Stimulated activated CD8-positive, alpha-beta memory T cell treated with anti-CD3 and anti-CD28 coated beads, Interleukin-4, amount 100 ng/mL, for 4 hours (primary cell): ENCODE data around the gene CELSR1.
"Not testable (repeated sequence)": the region's sequence is repeated elsewhere in the genome, so short reads cannot be mapped to it uniquely, and the experiment has no call there.

Experiments
- DNase-seq, 2 donors: peaks; one replicate each; pipeline ENCODE4 v3.0.0-alpha.2; 2020; ENCODE audit warnings: low read depth in 2 of 2, low spot score in 1 of 2

The CELSR1 gene

GRCh38 chr22:46328797-46329196 is 208.6 kb downstream of the CELSR1 start:
- DNase-seq = no peak

GRCh38 chr22:46327691-46328465 is 209.5 kb downstream of the CELSR1 start:
- DNase-seq = no peak

GRCh38 chr22:46326066-46326680 is 211.2 kb downstream of the CELSR1 start:
- DNase-seq = no peak

- no peak for DNase-seq
These were observed 214.3 kb downstream of the CELSR1 start for GRCh38 chr22:46323162-46323561.

- DNase-seq = no peak
These were observed 214.7 kb downstream of the CELSR1 start for GRCh38 chr22:46322711-46323110.

GRCh38 chr22:46320716-46321386 is 216.6 kb downstream of the CELSR1 start:
- no peak for DNase-seq

- DNase-seq = no peak
These were observed 217.2 kb downstream of the CELSR1 start for GRCh38 chr22:46320166-46320710.

GRCh38 chr22:46319319-46319718 is 218.1 kb downstream of the CELSR1 start:
- no peak for DNase-seq

- no peak for DNase-seq
These were observed 218.8 kb downstream of the CELSR1 start for GRCh38 chr22:46318576-46318975.

GRCh38 chr22:46317646-46318045 is 219.8 kb downstream of the CELSR1 start:
- no peak for DNase-seq

- DNase-seq = no peak
These were observed 221.4 kb downstream of the CELSR1 start for GRCh38 chr22:46315976-46316375.

GRCh38 chr22:46312848-46313247 is 224.6 kb downstream of the CELSR1 start:
- not testable (repeated sequence) for DNase-seq

GRCh38 chr22:46312056-46312455 is 225.4 kb downstream of the CELSR1 start:
- DNase-seq = no peak
